Stimulated activated CD4-positive, alpha-beta T cell treated with anti-CD3 and anti-CD28 coated beads, Interleukin-2, amount 100 ng/mL, for 24 hours (primary cell): ENCODE measurements around the gene CEP85L.

Source experiments
- DNase-seq, 2 donors: peaks; one replicate each; pipeline ENCODE4 v3.0.0-alpha.2; 2020

The CEP85L gene

GRCh38 chr6:118659513-118660217 is 8.3 kb upstream of the CEP85L start:
- no peak for DNase-seq

GRCh38 chr6:118656847-118657451 is 5.6 kb upstream of the CEP85L start:
- no peak for DNase-seq

GRCh38 chr6:118652051-118652615 is 742 bp upstream of the CEP85L start:
- DNase-seq, result no peak

DNA sequence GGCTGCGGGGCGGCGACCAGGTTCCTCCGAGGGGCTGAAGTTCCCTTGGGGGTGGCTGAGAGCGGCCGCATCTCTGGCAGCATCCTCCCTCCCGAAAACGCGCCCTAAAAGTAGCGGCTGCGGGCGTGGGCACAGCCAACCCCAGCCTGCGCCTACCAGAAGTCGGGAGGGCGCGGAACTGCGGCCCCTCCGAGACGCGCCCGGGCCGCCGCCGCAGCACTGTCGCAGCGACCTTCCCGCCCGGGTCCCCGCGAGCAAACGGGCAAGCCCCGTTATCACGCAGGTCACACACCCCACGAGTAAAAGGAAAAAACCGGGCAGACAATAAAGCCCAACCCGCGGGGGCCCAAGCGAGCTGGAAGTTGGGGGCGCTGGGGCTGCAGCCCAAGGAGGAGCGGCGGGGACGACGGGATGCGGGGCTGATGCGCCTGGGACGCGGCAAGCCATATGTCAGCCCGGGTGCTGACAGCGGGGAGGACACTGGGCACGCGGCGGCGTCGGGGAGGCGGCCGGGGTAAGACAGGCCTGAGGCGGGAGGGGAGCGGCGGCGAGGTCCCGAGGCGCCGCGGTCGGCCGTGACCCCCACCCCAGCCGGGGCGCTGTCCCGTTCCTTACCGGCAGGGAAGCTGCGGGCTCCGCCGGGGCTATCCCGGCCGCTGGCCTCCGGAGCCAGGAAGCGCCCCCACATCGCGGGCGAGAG is 659 bp downstream of the CEP85L start:
- DNase-seq, result peak; percentile 53 to 61

DNA sequence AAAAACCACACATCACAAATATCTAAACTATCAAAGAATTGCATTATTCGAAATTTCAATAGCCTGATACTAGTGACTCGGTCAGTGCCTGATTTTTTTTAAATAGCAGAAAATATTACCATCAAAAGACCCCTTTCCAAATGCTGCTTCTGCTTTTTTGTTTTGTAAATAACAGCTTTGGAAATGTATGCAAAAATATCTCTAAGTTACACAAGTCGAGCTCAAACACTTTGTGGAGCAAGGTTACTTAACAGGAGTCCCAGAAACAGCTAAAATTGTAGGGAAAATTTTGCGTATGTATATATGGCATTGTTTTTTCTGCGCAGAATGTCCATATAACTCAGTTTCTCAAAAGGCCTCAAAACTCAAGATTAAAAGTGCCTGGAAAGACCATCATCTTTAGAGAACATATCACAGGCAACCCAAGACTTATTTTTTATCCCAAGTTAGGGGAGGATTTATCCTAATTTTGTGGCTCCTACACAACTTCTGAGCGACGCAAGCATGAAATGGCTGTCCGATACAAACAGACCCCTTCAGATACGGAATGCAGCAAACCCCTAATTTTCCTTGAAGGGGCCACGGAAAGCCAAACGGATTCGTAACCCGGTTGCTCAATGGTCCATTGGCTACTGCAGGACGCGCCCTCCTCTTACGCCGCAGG is 1.3 kb downstream of the CEP85L start:
- DNase-seq, result no peak

GRCh38 chr6:118648866-118649554 is 2.4 kb downstream of the CEP85L start:
- no peak for DNase-seq

DNA sequence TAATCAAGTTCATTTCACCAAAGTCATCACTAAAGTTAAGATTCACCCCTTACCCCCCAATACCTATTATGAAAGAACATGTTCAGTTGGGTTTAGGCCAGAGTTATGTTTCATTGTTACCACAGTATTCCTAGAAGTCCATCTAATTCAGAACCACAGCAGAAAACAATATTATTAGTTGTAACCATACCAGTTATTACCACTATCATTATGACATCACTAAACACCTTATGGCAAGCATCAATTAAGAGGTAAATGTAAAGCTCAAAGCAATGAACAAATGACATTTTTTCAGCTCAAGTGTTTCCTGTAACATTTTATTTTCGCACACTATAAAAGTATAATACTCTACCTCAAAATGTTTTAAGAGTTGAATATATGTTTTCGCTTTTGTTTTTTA is 4.4 kb downstream of the CEP85L start:
- DNase-seq, result no peak

DNA sequence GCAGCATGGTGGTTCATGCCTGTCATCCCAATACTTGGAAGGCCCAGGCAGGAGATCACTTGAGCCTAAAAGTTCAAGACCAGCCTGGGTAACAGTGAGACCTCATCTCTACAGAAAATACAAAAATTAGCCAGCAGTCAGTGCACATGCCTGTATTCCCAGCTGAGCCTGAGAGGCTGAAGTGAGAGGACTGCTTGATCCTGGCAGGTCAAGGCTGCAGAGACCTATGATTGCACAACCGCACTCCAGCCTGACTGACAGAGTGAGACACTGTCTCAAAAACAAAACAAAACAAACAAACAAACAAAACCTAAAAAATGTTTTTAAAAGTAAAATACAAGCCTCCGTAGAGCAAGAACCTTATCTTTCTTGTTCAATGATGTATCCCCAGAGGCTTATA is 6.0 kb downstream of the CEP85L start:
- no peak for DNase-seq

GRCh38 chr6:118644007-118644406 is 7.4 kb downstream of the CEP85L start:
- DNase-seq, result no peak

- DNase-seq, result no peak
Observed at GRCh38 chr6:118641042-118641441, 10.3 kb downstream of the CEP85L start.

GRCh38 chr6:118639054-118639964 is 12.1 kb downstream of the CEP85L start:
- DNase-seq, result no peak

- no peak for DNase-seq
Observed at GRCh38 chr6:118638288-118638687, 13.1 kb downstream of the CEP85L start.

- DNase-seq, result no peak
Observed at GRCh38 chr6:118635909-118636735, 15.3 kb downstream of the CEP85L start.

GRCh38 chr6:118632359-118632758 is 19.0 kb downstream of the CEP85L start:
- no peak for DNase-seq

DNA sequence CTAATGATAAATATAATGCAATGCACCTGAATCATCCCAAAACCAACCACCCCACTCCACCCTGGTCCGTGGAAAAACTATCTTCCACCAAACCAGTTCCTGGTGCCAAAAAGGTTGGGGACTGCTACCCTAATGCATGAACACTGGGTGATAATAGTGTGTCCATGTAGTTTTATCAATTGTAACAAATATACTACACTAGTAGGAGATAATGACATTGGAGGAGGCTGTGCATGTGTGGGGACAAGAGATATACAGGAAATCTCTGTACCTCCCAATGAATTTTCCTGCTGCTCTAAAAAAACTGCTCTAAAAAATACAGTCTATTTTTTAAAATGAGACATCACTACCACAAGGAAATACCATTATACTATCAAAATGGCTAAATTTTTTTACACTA is 20.5 kb downstream of the CEP85L start:
- no peak for DNase-seq

DNA sequence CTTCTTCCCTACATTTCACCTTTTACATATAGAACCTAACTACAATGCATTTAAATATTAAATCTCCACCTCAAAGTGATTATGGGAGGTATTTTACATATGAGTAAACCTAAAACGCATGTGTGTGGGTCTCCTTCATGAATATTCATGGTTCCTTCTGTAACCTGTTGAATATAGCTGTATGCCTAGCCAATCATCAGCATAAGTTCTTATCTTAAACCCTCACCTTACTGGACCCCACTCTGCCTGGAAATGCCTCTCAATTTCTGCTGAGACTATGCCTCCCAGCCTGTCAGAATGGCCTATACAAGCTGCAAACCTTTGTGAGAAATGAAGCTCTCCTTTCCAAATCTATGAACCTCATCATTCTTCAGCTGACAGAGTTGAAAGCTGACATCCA is 21.3 kb downstream of the CEP85L start:
- no peak for DNase-seq

DNA sequence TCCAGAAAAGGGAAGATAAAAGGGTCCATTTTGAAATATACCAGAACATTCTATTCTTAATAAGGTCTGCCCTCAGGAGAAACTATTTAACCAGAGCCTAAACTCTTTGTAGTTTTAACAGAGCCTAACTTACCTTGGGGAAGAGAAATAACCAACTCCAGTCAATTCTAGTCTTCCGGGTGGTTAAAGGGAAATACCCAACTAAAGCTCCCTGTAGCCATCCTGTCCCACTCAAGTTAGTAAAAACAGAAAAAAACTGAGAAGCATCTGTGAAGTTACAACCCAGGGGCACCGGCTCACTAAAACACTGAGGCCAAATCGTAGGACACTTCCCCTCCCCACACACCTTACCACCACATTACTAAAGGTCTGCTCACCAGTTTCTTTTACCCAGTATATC is 23.7 kb downstream of the CEP85L start:
- no peak for DNase-seq

GRCh38 chr6:118625833-118626232 is 25.6 kb downstream of the CEP85L start:
- no peak for DNase-seq

GRCh38 chr6:118621799-118622470 is 29.5 kb downstream of the CEP85L start:
- no peak for DNase-seq

GRCh38 chr6:118620202-118620601 is 31.2 kb downstream of the CEP85L start:
- no peak for DNase-seq
